ENCODE measurements around the gene RTEL1.

DNA sequence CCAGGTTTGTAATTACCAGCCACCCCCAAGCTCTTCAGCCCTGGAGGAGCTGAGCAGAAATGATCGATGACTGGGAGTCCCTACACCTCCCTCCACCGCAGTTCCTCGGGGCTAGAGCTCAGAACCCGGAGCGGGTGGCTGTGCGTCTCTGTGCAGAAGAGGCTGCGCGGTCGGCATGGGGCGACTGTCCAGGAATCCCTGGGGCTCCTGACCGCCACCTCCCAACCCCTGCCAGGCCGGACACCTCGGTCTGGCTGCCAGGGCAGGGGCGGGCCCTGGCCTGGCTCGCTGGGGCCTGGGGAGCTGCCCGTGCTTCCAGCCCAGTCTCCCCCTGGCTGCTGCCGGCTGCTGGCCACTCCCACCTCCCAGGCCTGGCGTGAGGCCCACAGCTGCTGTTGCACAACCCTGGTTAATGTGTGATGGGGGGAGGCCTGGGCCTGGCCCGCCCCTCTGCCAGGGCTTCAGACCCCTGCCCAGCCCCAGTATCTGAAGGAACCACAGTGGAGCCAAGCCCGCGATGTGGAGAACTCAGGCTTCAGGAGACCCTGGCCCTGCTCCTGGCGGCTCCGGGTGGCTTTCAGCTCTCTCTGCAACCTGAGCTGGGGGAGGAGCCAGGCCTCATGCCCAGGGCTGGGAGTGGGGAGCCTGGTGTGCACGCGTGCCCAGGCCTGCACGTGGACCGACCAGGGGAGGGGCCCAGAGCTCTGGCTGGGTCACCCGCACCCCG, 82.7 kb downstream of the RTEL1 start:
- TF ChIP-seq, protein P1, sequence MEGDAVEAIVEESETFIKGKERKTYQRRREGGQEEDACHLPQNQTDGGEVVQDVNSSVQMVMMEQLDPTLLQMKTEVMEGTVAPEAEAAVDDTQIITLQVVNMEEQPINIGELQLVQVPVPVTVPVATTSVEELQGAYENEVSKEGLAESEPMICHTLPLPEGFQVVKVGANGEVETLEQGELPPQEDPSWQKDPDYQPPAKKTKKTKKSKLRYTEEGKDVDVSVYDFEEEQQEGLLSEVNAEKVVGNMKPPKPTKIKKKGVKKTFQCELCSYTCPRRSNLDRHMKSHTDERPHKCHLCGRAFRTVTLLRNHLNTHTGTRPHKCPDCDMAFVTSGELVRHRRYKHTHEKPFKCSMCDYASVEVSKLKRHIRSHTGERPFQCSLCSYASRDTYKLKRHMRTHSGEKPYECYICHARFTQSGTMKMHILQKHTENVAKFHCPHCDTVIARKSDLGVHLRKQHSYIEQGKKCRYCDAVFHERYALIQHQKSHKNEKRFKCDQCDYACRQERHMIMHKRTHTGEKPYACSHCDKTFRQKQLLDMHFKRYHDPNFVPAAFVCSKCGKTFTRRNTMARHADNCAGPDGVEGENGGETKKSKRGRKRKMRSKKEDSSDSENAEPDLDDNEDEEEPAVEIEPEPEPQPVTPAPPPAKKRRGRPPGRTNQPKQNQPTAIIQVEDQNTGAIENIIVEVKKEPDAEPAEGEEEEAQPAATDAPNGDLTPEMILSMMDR (IDR thresholded peaks at IDR 0.05): no peak
- no peak for TF ChIP-seq EZH2 (IDR thresholded peaks at IDR 0.05; ENCODE audit: borderline replicate concordance, insufficient read depth, low read depth, low read length, poor library complexity, severe bottlenecking)
